NCI-H2227 (cell line): Measurements from ENCODE around the gene CENPS.

Experiments
- DNase-seq: peaks from one replicate; lab custom pipeline; 2025; ENCODE audit not compliant: unreplicated experiment; lab: John Stamatoyannopoulos, UW

CENPS gene

GRCh38 chr1:10489291-10490055 lies 59.2 kb downstream of the CENPS start:
- DNase-seq = peak; percentile 58

GRCh38 chr1:10490286-10490970 lies 60.2 kb downstream of the CENPS start:
- peak; percentile 35 for DNase-seq
